Measurements from ENCODE around the gene ATF5. TPM values are rescaled to one million over a fixed set of nuclear protein-coding genes. Genes with fewer than 3 reads are reported as not detected.

ATF5 gene
- total and polyA plus RNA-seq, 11 donors: 3.9 to 33.0 (median 9.5) TPM

Small RNA genes within 50 kb of the gene (microRNA-seq; reads per million reads assigned to microRNA genes)
- 0.60 to 1.7 (median 1.0) reads per million in 4 donors for gene MIR4750

Other genes starting within 250 kb of the ATF5 start
- 1 to 10 TPM in 1 of 9 donors, under 1 TPM in 7, not detected in 1; 0.14 to 1.6 (median 0.48) TPM for gene ADM5, start 239.6 kb upstream of the ATF5 start, total RNA-seq
- gene ADM5, start 239.6 kb upstream of the ATF5 start, polyA plus RNA-seq: under 1 TPM; 0.58 to 0.76 TPM
- gene CPT1C, start 238.1 kb upstream of the ATF5 start, total RNA-seq: 1 to 10 TPM in 8 of 9 donors, under 1 TPM in 1; 1.00 to 6.0 (median 2.2) TPM
- 1 to 10 TPM; 3.0 to 3.1 TPM for gene CPT1C, start 238.1 kb upstream of the ATF5 start, polyA plus RNA-seq
- gene TSKS, start 165.9 kb upstream of the ATF5 start, total RNA-seq: under 1 TPM in 6 of 9 donors, not detected in 3; 0.23 to 0.77 (median 0.34) TPM
- under 1 TPM; 0.49 to 0.72 TPM for gene TSKS, start 165.9 kb upstream of the ATF5 start, polyA plus RNA-seq
- 100 to 1,000 TPM in 1 of 9 donors, 10 to 100 TPM in 8; 53.6 to 152 (median 70.5) TPM for gene AP2A1, start 162.2 kb upstream of the ATF5 start, total RNA-seq
- gene AP2A1, start 162.2 kb upstream of the ATF5 start, polyA plus RNA-seq: 100 to 1,000 TPM in 1 of 2 donors, 10 to 100 TPM in 1; 33.4 to 115 TPM
- gene FUZ, start 115.9 kb upstream of the ATF5 start, total RNA-seq: 10 to 100 TPM; 12.7 to 29.1 (median 16.2) TPM
- gene FUZ, start 115.9 kb upstream of the ATF5 start, polyA plus RNA-seq: 10 to 100 TPM; 14.3 to 24.3 TPM
- gene MED25, start 110.9 kb upstream of the ATF5 start, total RNA-seq: 100 to 1,000 TPM in 1 of 9 donors, 10 to 100 TPM in 8; 45.8 to 119 (median 54.7) TPM
- 10 to 100 TPM; 44.1 to 60.2 TPM for gene MED25, start 110.9 kb upstream of the ATF5 start, polyA plus RNA-seq
- gene PTOV1, start 78.0 kb upstream of the ATF5 start, total RNA-seq: 100 to 1,000 TPM in 1 of 9 donors, 10 to 100 TPM in 8; 70.9 to 109 (median 91.5) TPM
- gene PTOV1, start 78.0 kb upstream of the ATF5 start, polyA plus RNA-seq: 100 to 1,000 TPM in 1 of 2 donors, 10 to 100 TPM in 1; 85.9 to 135 TPM
- gene PNKP, start 61.6 kb upstream of the ATF5 start, total RNA-seq: 10 to 100 TPM; 26.6 to 57.0 (median 36.8) TPM
- 10 to 100 TPM; 32.7 to 54.7 TPM for gene PNKP, start 61.6 kb upstream of the ATF5 start, polyA plus RNA-seq
- gene AKT1S1, start 51.9 kb upstream of the ATF5 start, total RNA-seq: 10 to 100 TPM; 25.3 to 46.0 (median 31.2) TPM
- 10 to 100 TPM; 41.9 to 55.1 TPM for gene AKT1S1, start 51.9 kb upstream of the ATF5 start, polyA plus RNA-seq
- 10 to 100 TPM; 30.1 to 54.8 (median 39.8) TPM for gene TBC1D17, start 51.5 kb upstream of the ATF5 start, total RNA-seq
- gene TBC1D17, start 51.5 kb upstream of the ATF5 start, polyA plus RNA-seq: 10 to 100 TPM; 30.7 to 35.9 TPM
- gene IL4I1, start 32.3 kb upstream of the ATF5 start, total RNA-seq: 10 to 100 TPM in 2 of 9 donors, under 1 TPM in 4, not detected in 3; 0.27 to 21.6 (median 0.64) TPM
- under 1 TPM in 1 of 2 donors, not detected in 1; 0.30 TPM for gene IL4I1, start 32.3 kb upstream of the ATF5 start, polyA plus RNA-seq
- gene NUP62, start 299 bp downstream of the ATF5 start, total RNA-seq: 10 to 100 TPM; 24.6 to 61.9 (median 33.3) TPM
- gene NUP62, start 299 bp downstream of the ATF5 start, polyA plus RNA-seq: 10 to 100 TPM; 14.0 to 30.3 TPM
- gene SIGLEC11, start 32.0 kb downstream of the ATF5 start, total RNA-seq: 1 to 10 TPM in 5 of 9 donors, under 1 TPM in 2, not detected in 2; 0.37 to 3.0 (median 1.2) TPM
- under 1 TPM; 0.22 to 0.80 TPM for gene SIGLEC11, start 32.0 kb downstream of the ATF5 start, polyA plus RNA-seq
- 10 to 100 TPM; 17.8 to 33.7 (median 23.1) TPM for gene VRK3, start 96.2 kb downstream of the ATF5 start, total RNA-seq
- 10 to 100 TPM in 1 of 2 donors, 1 to 10 TPM in 1; 9.9 to 32.4 TPM for gene VRK3, start 96.2 kb downstream of the ATF5 start, polyA plus RNA-seq
- 1 to 10 TPM; 2.3 to 6.5 (median 3.9) TPM for gene ZNF473, start 96.8 kb downstream of the ATF5 start, total RNA-seq
- gene ZNF473, start 96.8 kb downstream of the ATF5 start, polyA plus RNA-seq: 1 to 10 TPM; 1.6 to 2.6 TPM
- gene IZUMO2, start 234.1 kb downstream of the ATF5 start, total RNA-seq: not detected
- gene IZUMO2, start 234.1 kb downstream of the ATF5 start, polyA plus RNA-seq: not detected